Stimulated activated CD4-positive, alpha-beta T cell treated with anti-CD3 and anti-CD28 coated beads, Interleukin-15, amount 100 ng/mL, for 48 hours (primary cell): Measurements from ENCODE around the gene FBP1.
A peak's percentile ranks its signal among the peaks of the same experiment; 100 is the strongest.
"Not testable (repeated sequence)": the region's sequence is repeated elsewhere in the genome, so short reads cannot be mapped to it uniquely, and the experiment has no call there.

Experiments used
- DNase-seq, 2 donors: peaks; one replicate each; pipeline ENCODE4 v3.0.0-alpha.2; 2020; ENCODE audit warnings: low read depth in 2 of 2

FBP1 gene

GRCh38 chr9:94577036-94577435 lies 62.3 kb downstream of the FBP1 start:
- no peak for DNase-seq

DNA sequence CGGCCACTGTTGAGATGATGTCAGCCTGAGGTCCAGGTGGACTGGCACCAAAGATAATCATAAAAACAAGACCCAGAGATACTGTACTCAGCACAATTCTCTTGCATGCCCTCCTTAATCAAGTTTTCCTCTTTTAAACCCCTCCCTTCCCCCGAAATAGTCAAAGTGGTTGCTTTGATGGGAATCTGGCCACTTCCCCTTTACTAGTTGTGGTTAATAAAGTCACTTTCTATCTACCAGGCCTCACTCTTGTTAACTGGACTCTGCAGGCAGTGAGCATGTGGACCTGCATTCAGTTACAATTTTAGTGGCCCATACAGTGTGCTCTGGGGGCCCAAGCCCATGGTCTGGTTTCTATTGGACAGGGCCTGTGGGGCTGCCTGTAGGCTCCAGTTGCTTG lies 63.2 kb downstream of the FBP1 start:
- DNase-seq = no peak

DNA sequence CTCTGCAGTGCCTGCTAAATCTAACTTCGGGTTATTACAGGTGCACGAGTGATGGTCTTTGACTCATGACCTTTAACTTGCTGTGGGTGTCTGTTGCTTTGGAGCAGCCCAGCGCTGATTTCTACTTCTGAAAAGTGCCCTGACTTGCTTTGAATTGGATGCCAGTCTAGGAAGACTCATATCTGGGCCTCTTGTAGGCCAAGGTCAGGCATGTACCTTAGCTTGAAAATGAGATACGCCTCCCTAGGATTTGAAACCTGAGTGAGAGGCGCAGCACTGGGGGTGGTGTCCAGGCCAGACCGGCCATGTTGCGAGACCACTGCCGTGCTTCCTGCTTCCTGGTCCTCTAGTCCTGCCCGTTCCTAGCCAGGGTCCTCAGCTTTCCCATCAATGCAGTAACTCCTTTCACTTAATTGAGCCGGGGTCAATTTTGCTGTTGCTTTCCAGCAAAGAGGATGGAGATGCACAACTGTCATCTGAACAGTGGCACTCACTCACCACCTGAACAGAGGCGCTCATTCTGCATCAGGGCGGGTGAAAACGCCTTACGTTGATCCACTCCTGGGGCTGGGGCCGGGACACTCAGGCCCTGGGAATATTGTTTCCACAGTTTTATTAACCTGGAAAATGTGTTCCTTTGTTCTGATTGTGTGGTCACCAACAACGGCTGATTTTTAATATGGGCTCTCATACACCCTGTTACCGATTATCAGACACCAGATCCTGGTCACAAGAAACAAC lies 70.2 kb downstream of the FBP1 start:
- DNase-seq = no peak

DNA sequence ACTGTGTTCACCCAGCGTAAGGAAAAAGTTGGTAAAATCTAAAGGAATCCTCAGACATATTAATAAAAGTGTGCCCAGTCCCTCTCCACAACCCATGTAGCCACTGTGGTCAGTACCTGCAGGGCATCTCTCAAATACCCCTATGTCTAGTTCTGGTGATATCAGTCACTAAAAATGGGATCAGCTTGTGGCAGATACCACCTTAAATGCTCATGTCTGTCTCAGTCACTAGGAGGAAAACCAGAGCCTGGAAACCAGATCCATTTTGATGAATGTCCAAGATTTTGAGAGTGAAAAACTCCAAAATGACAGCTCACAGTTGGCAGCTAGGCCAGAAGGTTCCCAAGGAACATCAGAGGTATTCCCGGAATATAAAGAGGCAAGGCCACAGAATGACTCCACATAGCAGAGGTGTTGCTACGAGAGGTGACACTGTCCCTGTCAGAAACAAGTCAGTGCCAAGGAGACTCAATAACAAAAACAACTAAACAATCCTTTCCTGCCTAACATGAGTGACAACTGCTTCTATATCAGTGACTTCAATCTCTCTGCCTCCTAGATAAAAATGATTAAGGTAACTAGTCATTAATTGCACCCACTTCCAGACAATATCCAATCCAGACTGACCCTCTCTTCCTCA lies 70.9 kb downstream of the FBP1 start:
- no peak for DNase-seq

DNA sequence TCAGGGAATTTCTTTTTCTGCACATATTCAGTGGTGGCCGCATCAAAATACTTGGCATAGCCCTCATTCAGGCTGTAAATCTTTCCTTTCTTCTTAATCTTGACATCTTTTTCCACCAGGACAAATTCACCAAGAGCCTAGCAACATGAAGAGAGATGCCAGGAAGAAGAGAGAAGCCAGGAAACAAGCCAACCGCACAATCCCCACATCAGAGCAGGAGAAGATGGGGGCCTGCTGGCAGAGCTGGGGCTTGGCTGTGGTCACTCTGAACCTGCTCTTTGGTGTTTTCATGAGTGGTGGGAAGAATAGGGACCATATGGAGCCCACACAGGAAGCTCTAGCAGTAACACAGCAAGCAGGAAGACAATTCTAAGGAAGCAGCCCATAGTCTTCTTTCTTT lies 72.0 kb downstream of the FBP1 start:
- no peak for DNase-seq

DNA sequence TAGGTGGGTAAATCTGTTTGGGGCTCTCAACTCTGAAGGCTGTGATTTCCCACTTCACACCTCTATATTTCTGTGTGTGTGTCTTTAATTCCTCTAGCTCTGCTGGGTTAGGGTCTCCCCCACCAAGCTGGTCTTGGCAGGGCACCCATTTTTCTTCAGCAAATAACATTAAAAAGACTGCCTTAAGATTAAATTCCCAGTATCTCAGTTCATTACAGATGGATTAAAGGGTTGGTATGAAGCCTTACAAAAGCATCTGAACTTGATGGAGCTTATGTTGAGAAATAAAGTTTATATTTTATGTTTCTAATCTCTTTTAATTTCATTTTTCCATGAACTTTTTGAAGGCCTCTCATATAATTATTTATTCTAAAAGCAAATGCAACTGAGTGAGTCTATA lies 72.8 kb downstream of the FBP1 start:
- DNase-seq = no peak

GRCh38 chr9:94564279-94564678 lies 75.0 kb downstream of the FBP1 start:
- not testable (repeated sequence) for DNase-seq

DNA sequence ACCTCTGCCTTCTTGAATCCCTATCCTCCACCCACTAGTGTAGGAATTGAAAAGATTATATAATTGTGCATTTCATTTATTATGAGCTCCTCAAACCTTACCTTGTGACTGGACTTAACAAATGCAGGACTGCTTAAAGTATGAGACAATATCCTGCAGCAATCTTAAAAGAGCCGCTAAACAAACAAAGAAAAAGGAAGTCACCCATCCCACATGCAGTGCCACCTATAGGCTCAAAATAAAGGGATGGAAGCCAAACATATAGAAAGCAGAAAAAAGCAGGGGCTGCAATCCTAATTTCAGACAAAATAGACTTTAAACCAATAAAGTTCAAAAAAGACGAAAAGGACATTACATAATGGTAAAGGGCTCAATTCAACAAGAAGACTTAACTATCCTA lies 75.8 kb downstream of the FBP1 start:
- DNase-seq = no peak

- no peak for DNase-seq
Measured at GRCh38 chr9:94560237-94560636, 79.1 kb downstream of the FBP1 start.

DNA sequence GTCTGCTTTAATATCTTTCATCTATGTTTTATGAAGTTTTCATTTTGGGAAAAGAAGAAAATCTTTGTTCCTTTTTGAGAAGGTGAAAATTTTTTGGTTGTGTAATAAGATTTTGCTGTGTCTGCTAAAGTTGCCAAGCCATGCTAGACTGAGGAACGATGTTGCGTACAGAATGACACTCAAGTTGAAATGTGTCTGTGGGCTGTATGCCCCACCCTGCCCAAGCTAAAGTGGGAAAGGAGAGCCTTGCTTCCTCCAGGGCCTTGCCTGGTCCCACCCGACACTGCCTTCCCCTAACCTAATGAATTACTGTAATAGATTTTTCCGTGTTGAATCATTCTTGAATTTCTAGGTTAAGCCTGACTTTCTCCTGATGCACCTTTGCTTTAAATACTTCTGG lies 81.9 kb downstream of the FBP1 start:
- DNase-seq = no peak

- DNase-seq = peak; percentile 10 to 15
Measured at GRCh38 chr9:94554439-94555331, 84.6 kb downstream of the FBP1 start, which contains the start of gene PCAT7. Gene PCAT7 (plus strand): TSS chr9:94555083.

GRCh38 chr9:94554078-94554438 lies 85.3 kb downstream of the FBP1 start:
- DNase-seq = no peak
